Gastrocnemius medialis (tissue), 4 donors: ENCODE measurements around the gene FAM114A1. TPM values are rescaled to one million over a fixed set of nuclear protein-coding genes. Genes with fewer than 3 reads are reported as not detected.

Experiments used
- ATAC-seq, 2 donors: fragments of 150-250 bp; one replicate each; pipeline ENCODE4 v1.9.1; 2016
- DNase-seq, 2 donors: peaks; one replicate each; pipeline ENCODE4 v3.0.0-alpha.2; 2019
- H3K27ac ChIP-seq, 4 donors: fragments of 200-600 bp; sonication (generic); 1 replicate in 1 of 4; 2 replicates in 3 of 4; pipeline ENCODE4 v1.5.1; 2016 to 2018; ENCODE audit warnings: mild to moderate bottlenecking in 2 of 4, moderate library complexity in 1 of 4
- H3K27me3 ChIP-seq, 3 donors: fragments of 200-600 bp; sonication (generic) in 2 of 3; 1 replicate in 1 of 3; 2 replicates in 2 of 3; pipeline versions ENCODE4 v1.5.1 to v1.6.0; 2016 to 2019; ENCODE audit warnings: mild to moderate bottlenecking in 1 of 3, moderate library complexity in 1 of 3
- H3K36me3 ChIP-seq, 2 donors: fragments of 200-600 bp; sonication (generic) in 1 of 2; one replicate each; pipeline ENCODE4 v1.5.1; 2017 to 2018
- H3K4me1 ChIP-seq, 2 donors: fragments of 200-600 bp; sonication (generic) in 1 of 2; one replicate each; pipeline ENCODE4 v1.5.1; 2016 to 2017; ENCODE audit warnings: mild to moderate bottlenecking in 2 of 2
- H3K4me3 ChIP-seq, 4 donors: fragments of 200-600 bp; sonication (generic) in 3 of 4; 1 replicate in 1 of 4; 2 replicates in 3 of 4; pipeline ENCODE4 v1.5.1; 2016 to 2019; ENCODE audit warnings: mild to moderate bottlenecking in 2 of 4
- H3K9me3 ChIP-seq, 3 donors: fragments of 200-600 bp; sonication (generic) in 2 of 3; 1 replicate in 1 of 3; 2 replicates in 2 of 3; pipeline ENCODE4 v1.5.1; 2016 to 2019
- POLR2A ChIP-seq, 2 donors: fragments of 450-650 bp; IDR thresholded peaks; one replicate each; pipeline ENCODE4 v1.6.1; 2017; ENCODE audit warnings: antibody characterized with exemption in 2 of 2, mild to moderate bottlenecking in 2 of 2, moderate library complexity in 2 of 2
- in situ Hi-C, 4 donors: fragments of 200-750 bp; cut with MboI; loops; one replicate each; pipeline versions ENCODE4 v1.15.0 to v1.8.0; 2017; ENCODE audit warnings: low sequenced_read_pairs in 4 of 4
- intact Hi-C: fragments of 100-400 bp; cut with DNase I; formaldehyde crosslinking; loops from one replicate; pipeline ENCODE4 v1.15.1; 2023; ENCODE audit warnings: low total_unique reads
- total RNA-seq, 4 donors: library from RNA; depleted of rRNA; stranded (reverse); fragments of >200 nt; gene quantifications; one replicate each; pipeline versions ENCODE4 v1.1.0 to v1.2.3, GENCODE V29; 2016
- TF ChIP-seq, protein P1 (sequence below), 5 experiments: fragments of 450-650 bp in 3 of 5; fragments of 200-600 bp in 2 of 5; sonication (generic) in 2 of 5; IDR thresholded peaks in 4 of 5; conservative IDR thresholded peaks in 1 of 5; 1 replicate in 4 of 5; 2 replicates in 1 of 5; pipeline ENCODE4 v1.5.1; 2016 to 2019; ENCODE audit warnings: antibody characterized with exemption in 5 of 5, mild to moderate bottlenecking in 3 of 5, moderate library complexity in 3 of 5

Gene FAM114A1
- total RNA-seq, 4 donors from 2014 or later, result 23.2 to 47.5 (median 27.4) TPM

DNA sequence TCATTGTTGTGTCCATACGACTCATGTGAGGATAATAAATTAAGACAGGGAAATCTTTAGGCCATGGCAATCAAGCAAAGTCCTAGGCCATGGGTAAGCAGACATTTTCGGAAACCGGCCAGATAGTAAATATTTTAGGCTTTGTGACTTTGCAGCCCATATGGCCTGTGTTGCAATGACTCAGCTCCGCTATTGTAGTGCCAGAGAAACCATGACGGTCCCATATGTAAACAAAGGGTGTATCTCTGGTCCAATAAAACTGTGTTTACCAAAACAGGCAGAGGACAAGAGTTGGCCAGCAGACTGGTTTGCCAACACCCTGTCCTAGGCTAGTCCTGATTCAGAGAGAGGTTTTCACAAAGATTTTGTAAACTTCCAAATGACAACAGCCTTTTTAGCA, 5.0 kb downstream of the FAM114A1 start:
- no peaks in the 10 kb centered on the region for H3K9me3 ChIP-seq
- TF ChIP-seq POLR2A (IDR thresholded peaks at IDR 0.05), result no peak
- TF ChIP-seq, protein P1, sequence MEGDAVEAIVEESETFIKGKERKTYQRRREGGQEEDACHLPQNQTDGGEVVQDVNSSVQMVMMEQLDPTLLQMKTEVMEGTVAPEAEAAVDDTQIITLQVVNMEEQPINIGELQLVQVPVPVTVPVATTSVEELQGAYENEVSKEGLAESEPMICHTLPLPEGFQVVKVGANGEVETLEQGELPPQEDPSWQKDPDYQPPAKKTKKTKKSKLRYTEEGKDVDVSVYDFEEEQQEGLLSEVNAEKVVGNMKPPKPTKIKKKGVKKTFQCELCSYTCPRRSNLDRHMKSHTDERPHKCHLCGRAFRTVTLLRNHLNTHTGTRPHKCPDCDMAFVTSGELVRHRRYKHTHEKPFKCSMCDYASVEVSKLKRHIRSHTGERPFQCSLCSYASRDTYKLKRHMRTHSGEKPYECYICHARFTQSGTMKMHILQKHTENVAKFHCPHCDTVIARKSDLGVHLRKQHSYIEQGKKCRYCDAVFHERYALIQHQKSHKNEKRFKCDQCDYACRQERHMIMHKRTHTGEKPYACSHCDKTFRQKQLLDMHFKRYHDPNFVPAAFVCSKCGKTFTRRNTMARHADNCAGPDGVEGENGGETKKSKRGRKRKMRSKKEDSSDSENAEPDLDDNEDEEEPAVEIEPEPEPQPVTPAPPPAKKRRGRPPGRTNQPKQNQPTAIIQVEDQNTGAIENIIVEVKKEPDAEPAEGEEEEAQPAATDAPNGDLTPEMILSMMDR (IDR thresholded peaks at IDR 0.05 in 4 of 5, conservative IDR thresholded peaks at IDR 0.05 in 1 of 5), result no peak
- in situ Hi-C loops, result no loop called here
- no peak overlapping the region for H3K4me3 ChIP-seq
- no peak overlapping the region for H3K27ac ChIP-seq
- no peak for ATAC-seq
- DNase-seq, result no peak
- peaks cover 20 to 30% of the 10 kb centered on the region in 2 donors for H3K4me1 ChIP-seq
- H3K36me3 ChIP-seq, result no peaks in the 10 kb centered on the region
- intact Hi-C loops, result no loop called here
- H3K27me3 ChIP-seq, result no peaks in the 10 kb centered on the region

DNA sequence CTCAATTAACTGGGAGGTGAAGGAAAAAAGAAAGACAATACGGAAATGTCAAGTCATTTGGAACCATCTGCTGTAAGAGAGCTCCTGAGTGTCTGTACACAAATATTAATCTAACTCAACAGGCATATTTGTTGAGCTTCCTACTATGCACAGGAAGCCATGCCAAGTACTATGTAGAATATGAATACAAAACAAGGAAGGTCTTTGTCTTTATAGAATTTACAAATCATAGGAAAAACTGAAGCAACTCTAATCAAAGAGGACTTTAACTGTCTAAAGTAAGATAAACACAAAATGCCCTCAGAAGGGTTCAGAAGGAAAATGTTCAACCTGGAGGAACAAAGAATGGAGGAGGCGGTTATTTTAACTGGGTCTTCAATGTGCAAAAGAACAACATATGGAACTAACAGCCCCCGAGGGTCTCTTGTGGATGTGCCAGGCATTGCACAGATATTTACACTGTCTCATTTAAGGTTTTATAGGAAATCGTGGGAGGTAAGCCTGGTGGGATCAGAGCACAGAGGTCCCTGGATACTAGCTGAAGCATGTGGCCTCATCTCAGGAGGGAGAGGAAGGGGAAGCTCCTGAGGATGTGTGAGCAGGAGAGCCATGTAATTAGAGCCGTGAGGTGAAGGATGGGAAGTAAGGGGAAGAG, 5.8 kb downstream of the FAM114A1 start:
- ATAC-seq (no peak), DNase-seq (no peak)
- in situ Hi-C loops (no loop called here), intact Hi-C loops (no loop called here)
- H3K27me3 ChIP-seq, result no peaks in the 10 kb centered on the region
- peaks cover 17 to 26% of the 10 kb centered on the region in 2 donors for H3K4me1 ChIP-seq
- peaks cover 0 to 6% of the 10 kb centered on the region in 2 donors for H3K36me3 ChIP-seq
- H3K4me3 ChIP-seq, result no peak overlapping the region
- no peak for TF ChIP-seq POLR2A (IDR thresholded peaks at IDR 0.05)
- TF ChIP-seq, protein P1 (IDR thresholded peaks at IDR 0.05 in 4 of 5, conservative IDR thresholded peaks at IDR 0.05 in 1 of 5), result no peak
- H3K27ac ChIP-seq, result no peak overlapping the region
- H3K9me3 ChIP-seq, result no peaks in the 10 kb centered on the region

DNA sequence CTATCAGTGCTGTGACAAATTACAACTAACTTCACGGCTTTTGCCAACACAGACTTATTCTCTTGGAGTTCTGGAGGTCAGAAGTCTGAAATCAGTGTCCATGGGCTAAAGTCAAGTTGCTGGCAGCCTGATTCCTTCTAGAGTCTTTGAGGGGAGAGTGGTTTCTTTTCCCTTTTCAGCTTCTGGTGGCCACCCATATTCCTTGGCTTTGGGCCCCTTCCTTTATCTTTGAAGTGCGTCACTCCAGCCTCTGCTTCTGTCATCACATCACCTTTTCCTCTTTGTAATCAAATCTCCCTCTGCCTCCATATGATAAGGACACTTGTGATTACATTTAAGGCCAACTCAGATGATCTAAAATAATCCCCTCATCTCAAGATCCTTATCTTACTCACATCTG, 9.0 kb downstream of the FAM114A1 start:
- Histone ChIP-seq H3K27ac (no peak overlapping the region), H3K27me3 (no peaks in the 10 kb centered on the region), H3K9me3 (no peaks in the 10 kb centered on the region), H3K4me1 (peaks cover 5 to 9% of the 10 kb centered on the region in 2 donors), H3K36me3 (peaks cover 0 to 16% of the 10 kb centered on the region in 2 donors), H3K4me3 (no peak overlapping the region)
- in situ Hi-C loops, result no loop called here
- DNase-seq (no peak), ATAC-seq (no peak)
- TF ChIP-seq POLR2A (IDR thresholded peaks at IDR 0.05), result no peak
- TF ChIP-seq, protein P1 (IDR thresholded peaks at IDR 0.05 in 4 of 5, conservative IDR thresholded peaks at IDR 0.05 in 1 of 5), result no peak
- intact Hi-C loops, result no loop called here

DNA sequence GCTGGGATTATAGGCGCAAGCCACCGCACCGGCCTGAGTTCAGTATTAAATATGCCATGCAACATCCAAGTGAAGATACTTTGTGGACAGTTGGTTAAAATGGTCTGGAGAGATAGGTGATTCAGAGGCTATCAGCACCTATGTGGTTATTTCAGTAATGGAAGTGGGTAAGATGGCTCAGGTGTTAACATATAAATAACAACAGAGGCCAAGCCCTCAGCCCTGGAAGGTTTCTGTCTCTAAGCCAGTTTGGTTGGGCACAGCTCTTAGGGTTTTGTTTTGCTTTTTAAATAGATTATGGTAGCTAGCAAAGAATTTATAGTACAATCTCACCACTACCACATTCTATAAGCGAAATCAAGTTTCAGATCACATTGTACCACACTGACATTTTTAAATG, 16.6 kb downstream of the FAM114A1 start:
- Histone ChIP-seq H3K4me1 (no peaks in the 10 kb centered on the region), H3K9me3 (no peaks in the 10 kb centered on the region), H3K27ac (no peak overlapping the region), H3K36me3 (peaks cover 0 to 2% of the 10 kb centered on the region in 2 donors), H3K4me3 (no peak overlapping the region), H3K27me3 (no peaks in the 10 kb centered on the region)
- no peak for TF ChIP-seq POLR2A (IDR thresholded peaks at IDR 0.05)
- TF ChIP-seq, protein P1 (IDR thresholded peaks at IDR 0.05 in 4 of 5, conservative IDR thresholded peaks at IDR 0.05 in 1 of 5), result no peak
- intact Hi-C loops (no loop called here), in situ Hi-C loops (no loop called here)
- no peak for DNase-seq
- no peak for ATAC-seq

DNA sequence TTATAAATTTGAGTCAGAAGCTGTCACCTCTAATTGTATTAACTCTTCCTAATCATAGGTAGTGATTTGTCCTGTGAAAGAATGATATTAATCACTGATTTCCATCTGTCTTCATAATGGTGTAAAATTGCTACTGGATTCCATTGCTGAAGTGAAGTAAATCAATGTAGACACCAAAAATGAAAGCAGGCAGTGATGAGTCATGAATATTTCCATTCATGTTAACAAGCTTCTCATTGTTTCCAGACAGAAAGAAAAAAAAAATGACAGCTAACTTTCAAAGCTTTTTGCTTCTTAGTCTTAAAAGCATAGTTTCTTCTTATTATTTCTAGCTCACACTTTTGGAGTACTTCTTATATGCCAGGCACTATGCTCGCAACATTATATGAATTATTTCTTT, 21.5 kb downstream of the FAM114A1 start:
- H3K4me1 ChIP-seq, result no peaks in the 10 kb centered on the region
- H3K27me3 ChIP-seq, result no peaks in the 10 kb centered on the region
- no peaks in the 10 kb centered on the region for H3K36me3 ChIP-seq
- TF ChIP-seq, protein P1 (IDR thresholded peaks at IDR 0.05 in 4 of 5, conservative IDR thresholded peaks at IDR 0.05 in 1 of 5), result no peak
- TF ChIP-seq POLR2A (IDR thresholded peaks at IDR 0.05), result no peak
- H3K27ac ChIP-seq, result no peak overlapping the region
- no peaks in the 10 kb centered on the region for H3K9me3 ChIP-seq
- DNase-seq (no peak), ATAC-seq (no peak)
- in situ Hi-C loops (no loop called here), intact Hi-C loops (no loop called here)
- H3K4me3 ChIP-seq, result no peak overlapping the region
